BJ (cell line): ENCODE results near the gene KIF9. TPM values are rescaled to one million over a fixed set of nuclear protein-coding genes. Genes with fewer than 3 reads are reported as not detected.
"Not testable (repeated sequence)": the region's sequence is repeated elsewhere in the genome, so short reads cannot be mapped to it uniquely, and the experiment has no call there.

Source experiments
- CTCF ChIA-PET: fragments of 350-600 bp; formaldehyde crosslinking; extraction: SDS; loops from one replicate; lab custom pipeline; 2021; ENCODE audit warnings: antibody characterized with exemption, inconsistent platforms; lab: Yijun Ruan, JAX
- POLR2A ChIA-PET: fragments of 300-600 bp; sonication (Branson Sonifier 250); formaldehyde crosslinking; extraction: SDS; loops from one replicate; lab custom pipeline; 2021; ENCODE audit warnings: antibody characterized with exemption; lab: Charles Lee
- DNase-seq: peaks from one replicate; pipeline ENCODE4 v3.0.0-alpha.2; 2011; ENCODE audit warnings: low read depth
- H3K27me3 ChIP-seq: 2 replicates; pipeline ENCODE4 v1.6.0; 2011; ENCODE audit warnings: low read length; ENCODE audit not compliant: control insufficient read depth, insufficient read depth
- H3K36me3 ChIP-seq: 2 replicates; pipeline ENCODE4 v1.5.1; 2011; ENCODE audit warnings: low read length; ENCODE audit not compliant: control insufficient read depth, insufficient read depth
- H3K4me3 ChIP-seq: 2 replicates; pipeline ENCODE4 v1.5.1; 2011; ENCODE audit warnings: low read depth, mild to moderate bottlenecking, control low read depth, low read length
- CTCF ChIP-seq: IDR thresholded peaks from 2 replicates; pipeline ENCODE4 v1.5.1; 2011; ENCODE audit warnings: low read depth, mild to moderate bottlenecking, control low read depth, inconsistent platforms, low read length, moderate library complexity; ENCODE audit not compliant: insufficient read depth
- polyA plus RNA-seq: library from polyadenylated mRNA; depleted of rRNA; stranded (reverse); fragments of >200 nt; gene quantifications from 2 replicates; pipeline ENCODE4 v1.2.3, GENCODE V29; 2011

KIF9 gene
- polyA plus RNA-seq, 1 experiment, result 2.5 TPM

- no peak for TF ChIP-seq CTCF
These were observed 27.8 kb upstream of the KIF9 start for GRCh38 chr3:47310391-47310790.

GRCh38 chr3:47309231-47309630 is 26.6 kb upstream of the KIF9 start:
- H3K36me3 ChIP-seq, POLR2A ChIA-PET, H3K4me3 ChIP-seq, DNase-seq, H3K27me3 ChIP-seq: not testable (repeated sequence)
- CTCF ChIA-PET, result interaction anchor here (1.2 kb wide), 1 partner anchor 15 kb away, joined by 3 read pairs; no protein-coding TSS in a partner anchor

More at GRCh38 chr3:47310391-47310790, 27.8 kb upstream of the KIF9 start:
- no peaks in the 10 kb centered on the region for H3K27me3 ChIP-seq
- no peaks in the 10 kb centered on the region for H3K36me3 ChIP-seq
- DNase-seq, result no peak
- CTCF ChIA-PET, result interaction anchor here (0.6 kb wide), 1 partner anchor 11 kb away, joined by 3 read pairs; no protein-coding TSS in a partner anchor
- no peak overlapping the region for H3K4me3 ChIP-seq
- POLR2A ChIA-PET, result no interaction called here

GRCh38 chr3:47306022-47306421 is 23.4 kb upstream of the KIF9 start:
- CTCF ChIA-PET, result interaction anchor here (1.3 kb wide), 1 partner anchor 13 kb away, joined by 3 read pairs; no protein-coding TSS in a partner anchor

GRCh38 chr3:47301456-47301855 is 18.9 kb upstream of the KIF9 start:
- Histone ChIP-seq H3K27me3 (no peaks in the 10 kb centered on the region), H3K36me3 (no peaks in the 10 kb centered on the region), H3K4me3 (no peak overlapping the region)
- ChIA-PET CTCF (interaction anchor here (1.9 kb wide), 1 partner anchor 10 kb away, joined by 5 read pairs; no protein-coding TSS in a partner anchor), POLR2A (no interaction called here)
- no peak for DNase-seq
- no peak for TF ChIP-seq CTCF

More at GRCh38 chr3:47306022-47306421, 23.4 kb upstream of the KIF9 start:
- POLR2A ChIA-PET, result no interaction called here
- no peak for DNase-seq
- H3K27me3 ChIP-seq, result no peaks in the 10 kb centered on the region
- no peaks in the 10 kb centered on the region for H3K36me3 ChIP-seq
- TF ChIP-seq CTCF, result no peak
- no peak overlapping the region for H3K4me3 ChIP-seq

GRCh38 chr3:47299381-47300318 is 17.1 kb upstream of the KIF9 start:
- no peak overlapping the region for H3K4me3 ChIP-seq
- H3K27me3 ChIP-seq, result no peaks in the 10 kb centered on the region
- no peak for TF ChIP-seq CTCF
- no peak for DNase-seq
- ChIA-PET CTCF (interaction anchor here (0.6 kb wide), 1 partner anchor 11 kb away, joined by 3 read pairs; no protein-coding TSS in a partner anchor), POLR2A (no interaction called here)
- H3K36me3 ChIP-seq, result no peaks in the 10 kb centered on the region
